ENCODE results near the gene PPP2R5C.

The PPP2R5C gene

GRCh38 chr14:101875727-101876554 lies 114.4 kb downstream of the PPP2R5C start:
- H2BK120ac ChIP-seq (ENCODE audit: insufficient read depth, low read length, poor library complexity) = no peak overlapping the region
- no peak overlapping the region for H4K8ac ChIP-seq (ENCODE audit: low read depth, low read length)
- no peak overlapping the region for H4K12ac ChIP-seq (ENCODE audit: low read depth, low read length)
- no peak overlapping the region for H2BK12ac ChIP-seq (ENCODE audit: low read length)
- no peaks in the 10 kb centered on the region for H3K79me1 ChIP-seq (ENCODE audit: low read length)
- no peak overlapping the region for H3K27ac ChIP-seq (ENCODE audit: low read depth, low read length)
- H3K18ac ChIP-seq (ENCODE audit: low read length) = no peak overlapping the region
- no peak for DNase-seq
- H3K27me3 ChIP-seq (ENCODE audit: insufficient read depth, low read length) = no peaks in the 10 kb centered on the region
- WGBS (ENCODE audit: extremely low coverage, insufficient coverage, insufficient read length) = no CpG with 5 or more reads among the region's 8 CpGs
- H3K14ac ChIP-seq (ENCODE audit: low read length) = no peak overlapping the region
- H3K4me3 ChIP-seq (ENCODE audit: low read depth, low read length) = no peak overlapping the region
- H3K4me1 ChIP-seq (ENCODE audit: control insufficient read depth in 1 of 2, insufficient read depth in 2 of 2, low read length in 2 of 2) = peaks cover 0 to 2% of the 10 kb centered on the region in 2 experiments
- no peak overlapping the region for H3K4ac ChIP-seq (ENCODE audit: low read depth, low read length)
- no peak overlapping the region for H4K91ac ChIP-seq (ENCODE audit: low read depth, low read length)
- H2AFZ ChIP-seq (ENCODE audit: insufficient read depth, low read length, poor library complexity) = no peak overlapping the region
- H2BK5ac ChIP-seq (ENCODE audit: low read depth, low read length, poor library complexity) = no peak overlapping the region
- H3K79me2 ChIP-seq (ENCODE audit: control insufficient read depth, insufficient read depth, low read length, poor library complexity) = no peaks in the 10 kb centered on the region
- peaks cover 1 to 2% of the 10 kb centered on the region in 2 experiments for H3K36me3 ChIP-seq (ENCODE audit: control insufficient read depth in 1 of 2, insufficient read depth in 2 of 2, low read length in 2 of 2)
- H3K4me2 ChIP-seq (ENCODE audit: low read length) = no peak overlapping the region
- no peaks in the 10 kb centered on the region for H3K9me3 ChIP-seq (ENCODE audit: insufficient read depth, low read depth, low read length)
- no peak overlapping the region for H2AK5ac ChIP-seq (ENCODE audit: low read length)
- H3K23ac ChIP-seq (ENCODE audit: low read length) = no peak overlapping the region
- H3K9ac ChIP-seq (ENCODE audit: low read length) = no peak overlapping the region

DNA sequence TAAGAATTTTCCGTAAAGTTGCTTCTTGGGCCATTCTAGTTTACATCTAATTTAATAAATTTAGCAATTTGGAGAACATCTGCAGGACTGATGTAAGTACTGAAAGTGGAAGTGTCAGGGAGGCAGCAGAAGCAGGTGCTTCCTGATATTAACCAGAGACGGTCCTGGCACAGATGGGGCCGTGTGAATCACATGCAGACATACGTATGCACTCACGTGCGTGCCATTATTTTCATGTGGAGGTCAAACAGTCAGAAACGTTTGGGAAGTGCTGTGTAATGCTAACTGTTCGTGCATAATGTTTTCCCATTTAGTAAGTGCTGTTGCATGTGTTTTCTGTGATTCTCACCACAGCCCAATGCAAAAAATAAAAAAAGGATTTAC lies 115.0 kb downstream of the PPP2R5C start:
- H3K4me1 ChIP-seq (ENCODE audit: control insufficient read depth in 1 of 2, insufficient read depth in 2 of 2, low read length in 2 of 2) = peaks cover 0 to 2% of the 10 kb centered on the region in 2 experiments
- no peak overlapping the region for H2BK12ac ChIP-seq (ENCODE audit: low read length)
- no peak overlapping the region for H4K12ac ChIP-seq (ENCODE audit: low read depth, low read length)
- H3K4me2 ChIP-seq (ENCODE audit: low read length) = no peak overlapping the region
- no peak overlapping the region for H3K18ac ChIP-seq (ENCODE audit: low read length)
- no peak overlapping the region for H3K4ac ChIP-seq (ENCODE audit: low read depth, low read length)
- H3K36me3 ChIP-seq (ENCODE audit: control insufficient read depth in 1 of 2, insufficient read depth in 2 of 2, low read length in 2 of 2) = peaks cover 1 to 4% of the 10 kb centered on the region in 2 experiments
- no peaks in the 10 kb centered on the region for H3K9me3 ChIP-seq (ENCODE audit: insufficient read depth, low read depth, low read length)
- DNase-seq = peak; percentile 12 to 44
- no peak overlapping the region for H4K91ac ChIP-seq (ENCODE audit: low read depth, low read length)
- WGBS (ENCODE audit: extremely low coverage, insufficient coverage, insufficient read length) = no CpG with 5 or more reads among the region's 8 CpGs
- no peak overlapping the region for H2AK5ac ChIP-seq (ENCODE audit: low read length)
- no peak overlapping the region for H3K27ac ChIP-seq (ENCODE audit: low read depth, low read length)
- no peak overlapping the region for H2BK120ac ChIP-seq (ENCODE audit: insufficient read depth, low read length, poor library complexity)
- no peaks in the 10 kb centered on the region for H3K79me1 ChIP-seq (ENCODE audit: low read length)
- no peak overlapping the region for H2AFZ ChIP-seq (ENCODE audit: insufficient read depth, low read length, poor library complexity)
- no peak overlapping the region for H3K14ac ChIP-seq (ENCODE audit: low read length)
- H3K79me2 ChIP-seq (ENCODE audit: control insufficient read depth, insufficient read depth, low read length, poor library complexity) = no peaks in the 10 kb centered on the region
- H3K27me3 ChIP-seq (ENCODE audit: insufficient read depth, low read length) = no peaks in the 10 kb centered on the region
- no peak overlapping the region for H2BK5ac ChIP-seq (ENCODE audit: low read depth, low read length, poor library complexity)
- no peak overlapping the region for H4K8ac ChIP-seq (ENCODE audit: low read depth, low read length)
- H3K23ac ChIP-seq (ENCODE audit: low read length) = no peak overlapping the region
- H3K4me3 ChIP-seq (ENCODE audit: low read depth, low read length) = no peak overlapping the region
- no peak overlapping the region for H3K9ac ChIP-seq (ENCODE audit: low read length)

- Histone ChIP-seq H2BK5ac (ENCODE audit: low read depth, low read length, poor library complexity) (no peak overlapping the region), H4K91ac (ENCODE audit: low read depth, low read length) (no peak overlapping the region), H4K12ac (ENCODE audit: low read depth, low read length) (no peak overlapping the region), H3K4ac (ENCODE audit: low read depth, low read length) (no peak overlapping the region), H4K8ac (ENCODE audit: low read depth, low read length) (no peak overlapping the region), H2AFZ (ENCODE audit: insufficient read depth, low read length, poor library complexity) (no peak overlapping the region), H3K4me1 (ENCODE audit: control insufficient read depth in 1 of 2, insufficient read depth in 2 of 2, low read length in 2 of 2) (peaks cover 0 to 2% of the 10 kb centered on the region in 2 experiments), H3K18ac (ENCODE audit: low read length) (no peak overlapping the region), H3K9me3 (ENCODE audit: insufficient read depth, low read depth, low read length) (no peaks in the 10 kb centered on the region), H2BK120ac (ENCODE audit: insufficient read depth, low read length, poor library complexity) (no peak overlapping the region), H3K23ac (ENCODE audit: low read length) (no peak overlapping the region), H2BK12ac (ENCODE audit: low read length) (no peak overlapping the region), H3K4me2 (ENCODE audit: low read length) (no peak overlapping the region), H3K9ac (ENCODE audit: low read length) (no peak overlapping the region), H3K27me3 (ENCODE audit: insufficient read depth, low read length) (no peaks in the 10 kb centered on the region), H3K79me2 (ENCODE audit: control insufficient read depth, insufficient read depth, low read length, poor library complexity) (no peaks in the 10 kb centered on the region), H3K79me1 (ENCODE audit: low read length) (no peaks in the 10 kb centered on the region), H3K36me3 (ENCODE audit: control insufficient read depth in 1 of 2, insufficient read depth in 2 of 2, low read length in 2 of 2) (peaks cover 5 to 12% of the 10 kb centered on the region in 2 experiments), H2AK5ac (ENCODE audit: low read length) (no peak overlapping the region), H3K27ac (ENCODE audit: low read depth, low read length) (no peak overlapping the region), H3K4me3 (ENCODE audit: low read depth, low read length) (no peak overlapping the region), H3K14ac (ENCODE audit: low read length) (no peak overlapping the region)
- WGBS (ENCODE audit: extremely low coverage, insufficient coverage, insufficient read length) = no CpG with 5 or more reads among the region's 7 CpGs
- DNase-seq = no peak
Observed at GRCh38 chr14:101877766-101878165, 116.3 kb downstream of the PPP2R5C start.

GRCh38 chr14:101878211-101878821 lies 116.8 kb downstream of the PPP2R5C start:
- Histone ChIP-seq H2AK5ac (ENCODE audit: low read length) (no peak overlapping the region), H3K9ac (ENCODE audit: low read length) (no peak overlapping the region), H3K9me3 (ENCODE audit: insufficient read depth, low read depth, low read length) (no peaks in the 10 kb centered on the region), H3K4me3 (ENCODE audit: low read depth, low read length) (no peak overlapping the region), H3K27ac (ENCODE audit: low read depth, low read length) (no peak overlapping the region), H4K8ac (ENCODE audit: low read depth, low read length) (no peak overlapping the region), H2AFZ (ENCODE audit: insufficient read depth, low read length, poor library complexity) (no peak overlapping the region), H3K14ac (ENCODE audit: low read length) (no peak overlapping the region), H4K12ac (ENCODE audit: low read depth, low read length) (no peak overlapping the region), H3K36me3 (ENCODE audit: control insufficient read depth in 1 of 2, insufficient read depth in 2 of 2, low read length in 2 of 2) (peaks cover 5 to 12% of the 10 kb centered on the region in 2 experiments), H2BK12ac (ENCODE audit: low read length) (no peak overlapping the region), H3K4me1 (ENCODE audit: control insufficient read depth in 1 of 2, insufficient read depth in 2 of 2, low read length in 2 of 2) (peaks cover 0 to 2% of the 10 kb centered on the region in 2 experiments), H3K27me3 (ENCODE audit: insufficient read depth, low read length) (no peaks in the 10 kb centered on the region), H3K4me2 (ENCODE audit: low read length) (no peak overlapping the region), H3K4ac (ENCODE audit: low read depth, low read length) (no peak overlapping the region), H3K79me2 (ENCODE audit: control insufficient read depth, insufficient read depth, low read length, poor library complexity) (no peaks in the 10 kb centered on the region), H2BK120ac (ENCODE audit: insufficient read depth, low read length, poor library complexity) (no peak overlapping the region), H2BK5ac (ENCODE audit: low read depth, low read length, poor library complexity) (no peak overlapping the region), H3K23ac (ENCODE audit: low read length) (no peak overlapping the region), H3K18ac (ENCODE audit: low read length) (no peak overlapping the region), H4K91ac (ENCODE audit: low read depth, low read length) (no peak overlapping the region), H3K79me1 (ENCODE audit: low read length) (no peaks in the 10 kb centered on the region)
- DNase-seq = no peak
- no CpG with 5 or more reads among the region's 9 CpGs for WGBS (ENCODE audit: extremely low coverage, insufficient coverage, insufficient read length)
